K562 (cell line): ENCODE results near the gene CAMK2D. TPM values are rescaled to one million over a fixed set of nuclear protein-coding genes. Genes with fewer than 3 reads are reported as not detected.

ENCODE experiments used
- ATAC-seq: fragments of 200-7000 bp; cut with Tn5 transposase; 3 replicates; pipeline ENCODE4 v1.9.1; 2020; ENCODE audit warnings: moderate library complexity
- BruUV-seq: library from RNA; stranded (reverse); fragments of 400-500 nt; replicated peaks from 2 replicates; lab custom pipeline; 2021; lab: Mats Ljungman, UMichigan
- CTCF ChIA-PET: fragments of 300-600 bp; formaldehyde crosslinking; extraction: SDS; loops from one replicate; lab custom pipeline; 2021; ENCODE audit warnings: low intra/inter-chr PET ratio; lab: Yijun Ruan, JAX
- POLR2A ChIA-PET: fragments of 300-600, 350-650 bp; sonication (Branson Sonifier 250); formaldehyde crosslinking; extraction: SDS; loops from one replicate; lab custom pipeline; 2021; ENCODE audit warnings: antibody characterized with exemption, inconsistent platforms; lab: Yijun Ruan, JAX
- DNase-seq, 4 experiments: peaks; one replicate each; pipeline versions ENCODE4 v3.0.0 to v3.0.0-alpha.2; 2011 to 2018; ENCODE audit warnings: low spot score in 3 of 4, mixed read lengths in 3 of 4; ENCODE audit errors: extremely low read depth in 1 of 4
- FAIRE-seq: peaks from 2 replicates; lab custom pipeline; 2011; peaks lifted over from hg19 to GRCh38; lab: Jason Lieb, UNC
- H2AFZ ChIP-seq: 2 replicates; pipeline ENCODE4 v1.6.0; 2011; ENCODE audit warnings: low read depth, low read length, control low read depth, inconsistent platforms
- H3K27ac ChIP-seq: fragments of 200-600 bp; 3 replicates; pipeline ENCODE4 v1.8.0; 2011; ENCODE audit warnings: low read depth, mild to moderate bottlenecking, control low read depth, inconsistent platforms, low read length, moderate library complexity, mixed read lengths; ENCODE audit errors: extremely low read depth
- H3K27me3 ChIP-seq, 2 experiments: fragments of 300-600 bp in 1 of 2; 2 replicates in 1 of 2; 3 replicates in 1 of 2; pipeline versions ENCODE4 v1.6.0 to v1.8.0; 2011; ENCODE audit warnings: inconsistent platforms in 2 of 2, low read length in 2 of 2, mild to moderate bottlenecking in 1 of 2, mixed read lengths in 1 of 2, moderate library complexity in 1 of 2; ENCODE audit not compliant: control insufficient read depth in 2 of 2, insufficient read depth in 2 of 2
- H3K36me3 ChIP-seq: fragments of 300-600 bp; 3 replicates; pipeline ENCODE4 v1.8.0; 2011; ENCODE audit warnings: mild to moderate bottlenecking, low read length, inconsistent platforms; ENCODE audit not compliant: control insufficient read depth, insufficient read depth
- H3K4me1 ChIP-seq, 2 experiments: fragments of 200-600 bp in 1 of 2; replicated peaks in 1 of 2; 2 replicates in 1 of 2; 3 replicates in 1 of 2; pipeline versions ENCODE4 v1.5.1 to v1.8.0; 2011; ENCODE audit warnings: inconsistent platforms in 2 of 2, low read length in 2 of 2, mild to moderate bottlenecking in 1 of 2, mixed read lengths in 1 of 2, moderate library complexity in 1 of 2; ENCODE audit not compliant: control insufficient read depth in 2 of 2, insufficient read depth in 2 of 2
- H3K4me2 ChIP-seq: 2 replicates; pipeline ENCODE4 v1.6.1; 2011; ENCODE audit warnings: low read length, control low read depth, inconsistent platforms, mixed read lengths; ENCODE audit not compliant: insufficient read depth
- H3K4me3 ChIP-seq: fragments of 200-600 bp; sonication (generic), shearing (Covaris generic); 2 replicates; pipeline ENCODE4 v1.5.1; 2016; ENCODE audit warnings: control low read depth, inconsistent platforms
- H3K79me2 ChIP-seq: fragments of 200-600 bp; 3 replicates; pipeline ENCODE4 v1.8.0; 2011; ENCODE audit warnings: low read length, inconsistent platforms; ENCODE audit not compliant: control insufficient read depth, insufficient read depth
- H3K9ac ChIP-seq, 2 experiments: 2 replicates each; pipeline versions ENCODE4 v1.6.0 to v1.6.1; 2011; ENCODE audit warnings: low read depth in 2 of 2, low read length in 2 of 2, control low read depth in 1 of 2, inconsistent platforms in 1 of 2, mild to moderate bottlenecking in 1 of 2, mixed read lengths in 1 of 2; ENCODE audit not compliant: insufficient read depth in 1 of 2
- H3K9me1 ChIP-seq: one replicate; pipeline ENCODE4 v1.6.0; 2011; ENCODE audit warnings: inconsistent platforms, mild to moderate bottlenecking, low read length, moderate library complexity; ENCODE audit not compliant: control insufficient read depth, insufficient read depth
- H3K9me3 ChIP-seq: replicated peaks from 2 replicates; pipeline ENCODE4 v1.5.1; 2011; ENCODE audit warnings: low read depth, low read length, inconsistent platforms; ENCODE audit not compliant: control insufficient read depth, insufficient read depth
- H4K20me1 ChIP-seq: replicated peaks from 2 replicates; pipeline ENCODE4 v1.6.1; 2011; ENCODE audit warnings: low read length, inconsistent platforms, mixed read lengths; ENCODE audit not compliant: control insufficient read depth, insufficient read depth
- ARHGAP35 ChIP-seq: fragments of 450-650 bp; IDR thresholded peaks from 2 replicates; pipeline ENCODE4 v1.6.1; 2018; ENCODE audit not compliant: partially characterized antibody
- FUS ChIP-seq: fragments of 200-400 bp; formaldehyde crosslinking; optimal IDR thresholded peaks from 2 replicates; pipeline ENCODE3; 2017; ENCODE audit warnings: low read depth, low read length
- GTF2B ChIP-seq: IDR thresholded peaks from 2 replicates; pipeline ENCODE4 v1.6.1; 2011; ENCODE audit not compliant: insufficient read length; ENCODE audit errors: extremely low read depth
- HMG20A ChIP-seq: fragments of 450-650 bp; formaldehyde crosslinking; conservative IDR thresholded peaks from 2 replicates; pipeline ENCODE4 v1.4.0; 2020; ENCODE audit warnings: mild to moderate bottlenecking, mixed read lengths
- HMG20B ChIP-seq: fragments of 250-450 bp; sonication (Bioruptor Pico); IDR thresholded peaks from 2 replicates; pipeline ENCODE4 v1.5.0; 2021; ENCODE audit warnings: mild to moderate bottlenecking
- HSF4 ChIP-seq: fragments of 250-450 bp; sonication (Bioruptor Pico); IDR thresholded peaks from 2 replicates; pipeline ENCODE4 v2.1.2; 2022; ENCODE audit warnings: mild to moderate bottlenecking, moderate library complexity, borderline replicate concordance
- KDM5B ChIP-seq: fragments of 200-600 bp; sonication (generic); IDR thresholded peaks from 2 replicates; pipeline ENCODE4 v1.6.1; 2012; ENCODE audit warnings: low read depth, mild to moderate bottlenecking, moderate library complexity, low read length, control low read depth, inconsistent platforms; ENCODE audit not compliant: insufficient replicate concordance
- MAZ ChIP-seq, 2 experiments: fragments of 450-650 bp in 1 of 2; sonication (generic) in 1 of 2; formaldehyde crosslinking; IDR thresholded peaks in 1 of 2; conservative IDR thresholded peaks in 1 of 2; 2 replicates each; pipeline versions ENCODE4 v1.4.0 to v1.5.0; 2020; ENCODE audit warnings: mild to moderate bottlenecking in 1 of 2, missing genetic modification reagents in 1 of 2
- TCF7L2 ChIP-seq: fragments of 150-350 bp; IDR thresholded peaks from 2 replicates; pipeline ENCODE4 v1.6.1; 2016; ENCODE audit warnings: low read depth, mild to moderate bottlenecking, low read length, moderate library complexity
- ZNF174 ChIP-seq: fragments of 250-450 bp; sonication (Bioruptor Pico); IDR thresholded peaks from 2 replicates; pipeline ENCODE4 v1.4.0; 2020; ENCODE audit warnings: mild to moderate bottlenecking
- ZNF511 ChIP-seq: sonication (generic); formaldehyde crosslinking; IDR thresholded peaks from 2 replicates; pipeline ENCODE4 v1.8.0; 2022; ENCODE audit warnings: mild to moderate bottlenecking, missing genetic modification reagents
- ZNF589 ChIP-seq: fragments of 200-800 bp; sonication (Bioruptor generic); IDR thresholded peaks from 2 replicates; pipeline ENCODE4 v1.6.1; 2016; ENCODE audit warnings: low read depth, missing genetic modification characterization, missing compliant biosample characterization
- ZNF76 ChIP-seq: fragments of 250-450 bp; sonication (Bioruptor Pico); IDR thresholded peaks from 2 replicates; pipeline ENCODE4 v1.4.0; 2020; ENCODE audit warnings: mild to moderate bottlenecking, moderate library complexity, borderline replicate concordance
- WGBS: fragments of 100-300 bp; shearing (Covaris generic); methylation state at CpG from one replicate; pipeline ENCODE4 v1.1.6; 2016; ENCODE audit warnings: low coverage, mixed read lengths; ENCODE audit not compliant: insufficient coverage; ENCODE audit errors: missing lambda C conversion rate; 5-methylcytosine and 5-hydroxymethylcytosine counted together
- in situ Hi-C: fragments of 300-500 bp; cut with MboI; formaldehyde crosslinking; loops from 4 replicates; pipeline ENCODE4 v1.15.0; 2018; ENCODE audit warnings: inconsistent platforms, mixed read lengths
- intact Hi-C: fragments of 100-400 bp; cut with micrococcal nuclease; formaldehyde crosslinking; loops from 2 replicates; pipeline ENCODE4 v1.14.2; 2022
- polyA plus RNA-seq, 8 experiments: library from polyadenylated mRNA; depleted of rRNA in 4 of 8; stranded (reverse) in 5 of 8; unstranded in 3 of 8; fragments of >200 nt; fragmentation: Nextera tagmentation in 2 of 8; fragmentation: Illumina TruSeq in 1 of 8; extraction: Ambion mirVana in 2 of 8; extraction: Trizol in 1 of 8; gene quantifications; 2 replicates each; pipeline versions ENCODE4 v1.2.1 to v1.2.3, GENCODE V29; 2011 to 2014; ENCODE audit warnings: inconsistent platforms in 1 of 8, missing spikeins in 1 of 8
- total RNA-seq, 7 experiments: library from RNA; depleted of rRNA in 6 of 7; stranded (reverse); fragments of >200 nt in 6 of 7; fragmentation: Illumina TruSeq in 2 of 7; extraction: Trizol in 2 of 7; gene quantifications; 2 replicates each; pipeline versions ENCODE4 v1.2.1 to v1.2.3, GENCODE V29; 2011 to 2021; ENCODE audit warnings: low replicate concordance in 1 of 7
- TF ChIP-seq, protein P1 (sequence below), 3 experiments: IDR thresholded peaks in 2 of 3; conservative IDR thresholded peaks in 1 of 3; 2 replicates each; pipeline ENCODE4 v1.5.1; 2011 to 2012; ENCODE audit warnings: low read length in 3 of 3, mild to moderate bottlenecking in 3 of 3, control low read depth in 2 of 3, improper control_type of control experiment in 1 of 3, inconsistent platforms in 1 of 3, low read depth in 1 of 3, mixed read lengths in 1 of 3, moderate library complexity in 1 of 3; ENCODE audit not compliant: insufficient read depth in 2 of 3

The CAMK2D gene
- total and polyA plus RNA-seq, 9 of the 15 experiments (the other 6 are each of a cell fraction or from before 2014, with no cell fraction given): 0.01 to 0.33 (median 0.04) TPM; not detected in 2

- H3K27ac ChIP-seq: no peak overlapping the region
- CTCF ChIA-PET: no interaction called here
- in situ Hi-C loops (no loop called here), intact Hi-C loops (no loop called here)
- WGBS: 21% methylated on average over 4 of the region's 4 CpGs
- H3K79me2 ChIP-seq: no peaks in the 10 kb centered on the region
- no peaks in the 10 kb centered on the region for H3K27me3 ChIP-seq
- POLR2A ChIA-PET: no interaction called here
- TF ChIP-seq ZNF76: no peak
- TF ChIP-seq KDM5B: no peak
- no peak for TF ChIP-seq MAZ (CRISPR knock-in tag; conservative IDR thresholded peaks at IDR 0.05 in 1 of 2, IDR thresholded peaks at IDR 0.05 in 1 of 2)
- no peak for TF ChIP-seq ARHGAP35
- no peak for TF ChIP-seq TCF7L2
- no peaks in the 10 kb centered on the region for H3K4me1 ChIP-seq
- no peaks in the 10 kb centered on the region for H3K36me3 ChIP-seq
- FAIRE-seq (no peak), ATAC-seq (no peak), DNase-seq (no peak)
- H3K4me2 ChIP-seq: no peak overlapping the region
- H3K9me1 ChIP-seq: no peaks in the 10 kb centered on the region
- no peak overlapping the region for H2AFZ ChIP-seq
- H4K20me1 ChIP-seq: no peaks in the 10 kb centered on the region
- no peak overlapping the region for H3K9ac ChIP-seq
- no TSS peak for BruUV-seq
- H3K4me3 ChIP-seq: no peak overlapping the region
- no peaks in the 10 kb centered on the region for H3K9me3 ChIP-seq
Measured at GRCh38 chr4:113619526-113619925, 142.0 kb downstream of the CAMK2D start.

DNA sequence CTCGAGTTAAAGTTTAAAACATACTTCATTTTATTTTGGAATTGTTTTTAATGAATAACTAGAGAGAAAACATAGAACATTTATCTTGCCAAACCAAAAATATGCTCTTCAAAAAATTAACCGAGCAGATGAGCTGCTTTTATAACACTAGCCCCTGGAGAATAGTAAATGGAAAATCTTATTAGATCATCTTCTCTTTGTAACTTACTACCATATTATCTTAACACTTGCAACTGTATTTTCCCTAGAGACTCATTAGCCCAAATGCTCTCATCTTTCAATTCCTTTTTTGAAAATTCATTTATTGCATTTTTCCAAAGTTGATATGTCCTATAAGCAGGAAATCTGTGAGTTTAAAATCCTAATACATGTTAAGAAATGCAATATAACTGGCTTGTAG lies 143.3 kb downstream of the CAMK2D start:
- CTCF ChIA-PET: no interaction called here
- Histone ChIP-seq H3K36me3 (no peaks in the 10 kb centered on the region), H3K4me2 (no peak overlapping the region), H2AFZ (no peak overlapping the region), H3K9me1 (no peaks in the 10 kb centered on the region), H4K20me1 (no peaks in the 10 kb centered on the region), H3K4me3 (no peak overlapping the region), H3K27ac (no peak overlapping the region), H3K79me2 (no peaks in the 10 kb centered on the region), H3K4me1 (no peaks in the 10 kb centered on the region; a peak in 1 of 5 replicates), H3K9ac (no peak overlapping the region), H3K9me3 (no peaks in the 10 kb centered on the region), H3K27me3 (no peaks in the 10 kb centered on the region)
- intact Hi-C loops: no loop called here
- POLR2A ChIA-PET: no interaction called here
- 0% methylated on average over 2 of the region's 2 CpGs for WGBS
- in situ Hi-C loops: no loop called here
- FAIRE-seq (no peak), DNase-seq (no peak), ATAC-seq (no peak)
- no TSS peak for BruUV-seq
- TF ChIP-seq HSF4 (CRISPR knock-in tag) (no peak), GTF2B (no peak), HMG20B (CRISPR knock-in tag) (no peak), ZNF589 (CRISPR knock-in tag) (no peak), ZNF511 (CRISPR knock-in tag) (no peak), HMG20A (CRISPR knock-in tag) (no peak), ZNF174 (CRISPR knock-in tag) (no peak), FUS (no peak)
- TF ChIP-seq, protein P1, sequence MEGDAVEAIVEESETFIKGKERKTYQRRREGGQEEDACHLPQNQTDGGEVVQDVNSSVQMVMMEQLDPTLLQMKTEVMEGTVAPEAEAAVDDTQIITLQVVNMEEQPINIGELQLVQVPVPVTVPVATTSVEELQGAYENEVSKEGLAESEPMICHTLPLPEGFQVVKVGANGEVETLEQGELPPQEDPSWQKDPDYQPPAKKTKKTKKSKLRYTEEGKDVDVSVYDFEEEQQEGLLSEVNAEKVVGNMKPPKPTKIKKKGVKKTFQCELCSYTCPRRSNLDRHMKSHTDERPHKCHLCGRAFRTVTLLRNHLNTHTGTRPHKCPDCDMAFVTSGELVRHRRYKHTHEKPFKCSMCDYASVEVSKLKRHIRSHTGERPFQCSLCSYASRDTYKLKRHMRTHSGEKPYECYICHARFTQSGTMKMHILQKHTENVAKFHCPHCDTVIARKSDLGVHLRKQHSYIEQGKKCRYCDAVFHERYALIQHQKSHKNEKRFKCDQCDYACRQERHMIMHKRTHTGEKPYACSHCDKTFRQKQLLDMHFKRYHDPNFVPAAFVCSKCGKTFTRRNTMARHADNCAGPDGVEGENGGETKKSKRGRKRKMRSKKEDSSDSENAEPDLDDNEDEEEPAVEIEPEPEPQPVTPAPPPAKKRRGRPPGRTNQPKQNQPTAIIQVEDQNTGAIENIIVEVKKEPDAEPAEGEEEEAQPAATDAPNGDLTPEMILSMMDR (IDR thresholded peaks at IDR 0.05 in 2 of 3, conservative IDR thresholded peaks at IDR 0.05 in 1 of 3; ENCODE audit: insufficient read depth in 2 of 3, low read depth in 1 of 3, low read length in 3 of 3): no peak
